Retinal pigment epithelial cell (primary cell): Measurements from ENCODE around the gene SLC38A8.
A peak's percentile ranks its signal among the peaks of the same experiment; 100 is the strongest.

Experiments
- DNase-seq: peaks from one replicate; pipeline ENCODE4 v3.0.0-alpha.2; 2010; ENCODE audit warnings: low read depth
- H3K4me3 ChIP-seq: 2 replicates; pipeline ENCODE4 v1.5.1; 2011; ENCODE audit warnings: mild to moderate bottlenecking, low read length, control low read depth, moderate library complexity
- TF ChIP-seq, protein P1 (sequence below): conservative IDR thresholded peaks from 2 replicates; pipeline ENCODE4 v1.5.1; 2011; ENCODE audit warnings: low read depth, low read length, control low read depth, inconsistent platforms

SLC38A8 gene

DNA sequence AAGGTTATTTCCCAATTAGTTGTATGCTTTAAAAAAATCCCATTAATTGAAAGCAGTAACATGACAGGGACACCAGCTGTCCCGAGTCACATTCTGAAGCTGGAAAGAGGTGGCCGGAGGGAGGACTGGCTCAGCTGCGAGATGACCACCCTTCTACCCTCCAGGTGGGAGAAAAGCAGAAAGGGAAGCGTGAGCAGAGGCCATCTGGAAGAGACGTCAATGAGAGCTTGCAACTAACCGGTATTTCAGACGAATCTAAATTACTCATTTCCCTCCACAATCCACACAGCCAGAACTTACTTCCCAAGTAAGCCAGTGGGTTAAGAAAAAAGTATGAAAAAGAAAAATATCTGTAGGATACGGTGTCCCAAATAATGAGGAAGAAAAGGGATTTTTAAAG is 28.5 kb upstream of the SLC38A8 start:
- no peak overlapping the region for H3K4me3 ChIP-seq
- TF ChIP-seq, protein P1, sequence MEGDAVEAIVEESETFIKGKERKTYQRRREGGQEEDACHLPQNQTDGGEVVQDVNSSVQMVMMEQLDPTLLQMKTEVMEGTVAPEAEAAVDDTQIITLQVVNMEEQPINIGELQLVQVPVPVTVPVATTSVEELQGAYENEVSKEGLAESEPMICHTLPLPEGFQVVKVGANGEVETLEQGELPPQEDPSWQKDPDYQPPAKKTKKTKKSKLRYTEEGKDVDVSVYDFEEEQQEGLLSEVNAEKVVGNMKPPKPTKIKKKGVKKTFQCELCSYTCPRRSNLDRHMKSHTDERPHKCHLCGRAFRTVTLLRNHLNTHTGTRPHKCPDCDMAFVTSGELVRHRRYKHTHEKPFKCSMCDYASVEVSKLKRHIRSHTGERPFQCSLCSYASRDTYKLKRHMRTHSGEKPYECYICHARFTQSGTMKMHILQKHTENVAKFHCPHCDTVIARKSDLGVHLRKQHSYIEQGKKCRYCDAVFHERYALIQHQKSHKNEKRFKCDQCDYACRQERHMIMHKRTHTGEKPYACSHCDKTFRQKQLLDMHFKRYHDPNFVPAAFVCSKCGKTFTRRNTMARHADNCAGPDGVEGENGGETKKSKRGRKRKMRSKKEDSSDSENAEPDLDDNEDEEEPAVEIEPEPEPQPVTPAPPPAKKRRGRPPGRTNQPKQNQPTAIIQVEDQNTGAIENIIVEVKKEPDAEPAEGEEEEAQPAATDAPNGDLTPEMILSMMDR, result no peak
- DNase-seq, result no peak

DNA sequence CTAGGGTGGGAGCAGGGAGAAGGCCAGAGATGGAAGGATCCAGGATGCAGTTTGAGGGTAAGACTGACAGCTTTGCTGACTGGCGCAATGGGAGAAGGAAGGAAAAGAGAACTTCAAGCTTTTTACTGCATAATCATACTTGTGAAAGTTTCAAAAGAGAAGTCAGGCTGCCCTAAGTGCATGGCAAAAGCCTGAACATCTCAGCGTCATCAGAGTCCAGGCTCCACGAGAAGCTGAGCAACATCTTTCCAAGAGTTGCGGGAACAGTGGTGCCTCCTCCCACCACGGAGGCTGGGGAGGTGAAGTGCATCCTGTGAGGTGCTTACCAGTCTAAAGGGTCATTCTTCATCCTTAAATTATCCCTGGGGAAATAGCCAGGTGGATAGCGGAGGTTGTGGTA is 26.9 kb upstream of the SLC38A8 start:
- TF ChIP-seq, protein P1, result no peak
- H3K4me3 ChIP-seq, result no peak overlapping the region
- DNase-seq, result no peak

DNA sequence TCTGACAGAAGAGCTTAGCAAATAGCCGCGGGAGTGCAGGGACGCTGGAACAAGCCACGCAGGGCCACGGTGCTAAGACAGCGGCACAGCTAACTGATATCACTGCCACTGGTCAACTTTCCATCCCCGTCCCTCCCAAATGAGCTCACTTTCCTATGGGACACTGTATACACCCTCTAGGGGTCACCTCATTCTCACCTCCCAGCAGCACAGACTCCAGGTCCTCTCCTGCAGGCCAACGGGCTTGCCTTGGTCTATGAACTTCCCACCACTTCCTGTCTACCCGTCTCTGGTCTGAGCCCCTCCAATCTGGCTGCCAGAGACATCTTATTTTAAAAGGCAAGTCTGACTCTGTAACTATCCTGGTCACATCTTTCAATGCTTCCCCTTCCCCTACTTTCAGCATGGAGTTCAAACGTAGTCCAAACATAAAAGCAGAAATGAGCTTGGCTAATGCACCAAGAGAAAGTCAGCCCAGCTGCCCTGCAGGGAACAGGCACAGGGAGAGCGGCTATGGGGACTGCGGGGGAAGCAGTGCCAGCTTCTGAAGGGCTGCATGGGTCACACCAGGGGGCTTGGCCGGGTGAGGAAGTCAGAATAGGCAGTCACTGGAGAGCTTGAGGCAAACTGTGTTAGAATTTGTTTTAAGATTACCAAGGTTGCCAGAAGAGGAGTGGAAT is 26.3 kb upstream of the SLC38A8 start:
- no peak for DNase-seq
- TF ChIP-seq, protein P1, result no peak
- H3K4me3 ChIP-seq, result no peak overlapping the region

DNA sequence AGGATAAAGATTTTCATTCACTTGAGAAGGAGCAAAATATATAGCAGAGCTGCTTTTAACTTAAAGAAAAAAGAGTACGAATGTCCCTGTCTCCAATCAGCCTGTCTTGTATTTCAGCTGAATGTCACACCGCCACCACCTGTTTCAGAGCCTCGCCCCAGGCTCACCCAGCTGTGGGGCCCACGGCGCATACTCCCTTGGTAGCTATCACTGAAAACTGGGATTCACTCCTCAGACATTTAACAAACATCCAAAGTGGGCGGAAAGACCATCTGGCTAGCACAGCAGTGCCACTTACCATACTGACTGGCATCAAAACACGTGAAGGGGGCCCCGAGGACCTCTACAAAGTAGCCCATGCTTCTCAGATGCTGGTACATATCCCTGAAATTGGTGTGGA is 25.4 kb upstream of the SLC38A8 start:
- TF ChIP-seq, protein P1, result no peak
- no peak for DNase-seq
- no peak overlapping the region for H3K4me3 ChIP-seq

DNA sequence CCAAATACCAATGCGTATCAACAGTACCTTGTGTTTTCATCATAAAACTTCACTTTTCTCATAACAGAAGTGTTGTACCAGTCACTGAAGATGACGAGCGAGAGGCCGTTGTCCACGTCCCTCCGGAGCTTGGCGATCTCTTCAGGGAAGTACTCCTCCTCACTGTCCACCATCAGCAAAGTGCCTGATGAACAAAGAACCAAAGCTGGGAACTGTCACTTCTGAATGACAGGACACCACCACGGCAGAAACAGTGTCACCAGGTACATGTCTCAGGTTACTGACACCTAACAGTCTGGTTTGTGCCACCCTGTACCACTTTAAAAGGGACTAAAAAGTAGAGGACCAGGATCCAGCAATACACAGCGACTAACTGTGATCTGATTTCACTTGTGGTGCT is 25.0 kb upstream of the SLC38A8 start:
- H3K4me3 ChIP-seq, result no peak overlapping the region
- no peak for DNase-seq
- TF ChIP-seq, protein P1, result no peak

DNA sequence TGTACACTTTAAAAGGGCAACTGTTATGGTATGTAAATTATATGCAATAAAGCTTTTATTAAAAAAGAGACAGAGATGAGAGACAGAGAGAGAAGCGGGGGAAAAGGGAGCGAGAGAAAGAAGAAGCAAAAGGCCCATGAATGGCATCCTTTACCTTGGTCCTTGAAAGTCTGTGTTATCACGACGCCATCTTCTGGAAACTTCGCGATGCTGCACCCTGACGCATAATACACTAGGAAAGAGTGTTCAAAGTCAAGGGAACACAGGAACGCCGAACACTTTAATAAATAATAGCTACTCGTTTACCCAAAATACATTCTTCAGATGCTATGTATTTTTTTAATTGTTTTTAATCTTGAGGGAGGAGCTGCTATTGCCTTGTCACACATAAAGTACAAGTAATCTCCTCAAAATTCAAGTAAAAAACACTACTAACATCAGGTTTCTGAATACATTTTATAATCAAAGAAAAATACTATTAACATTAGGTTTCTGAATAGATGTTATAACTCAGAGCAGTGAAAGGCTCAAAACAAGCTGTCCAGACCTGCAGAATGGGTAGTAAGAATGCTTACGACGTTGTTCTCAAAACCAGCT is 23.0 kb upstream of the SLC38A8 start:
- TF ChIP-seq, protein P1, result peak; percentile 85
- DNase-seq, result no peak

DNA sequence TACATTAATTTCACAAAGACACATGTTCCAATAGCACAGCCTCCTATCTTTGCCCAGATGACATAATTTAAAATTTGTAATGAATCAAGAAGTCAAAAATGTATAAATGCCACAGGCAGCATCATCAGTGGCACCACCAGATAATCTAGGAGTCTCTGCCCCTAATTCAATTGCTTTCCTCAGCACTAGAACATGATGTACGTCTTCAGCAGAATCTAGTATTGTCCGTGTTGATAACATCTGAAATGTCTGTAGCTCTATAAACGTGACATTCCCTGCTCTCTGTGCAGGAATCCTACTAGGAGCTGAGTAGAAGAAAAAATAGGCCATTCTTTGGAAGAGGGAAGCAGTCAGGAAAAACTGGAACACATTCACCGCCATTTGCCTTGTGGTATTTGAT is 21.4 kb upstream of the SLC38A8 start:
- H3K4me3 ChIP-seq, result no peak overlapping the region
- DNase-seq, result no peak
- TF ChIP-seq, protein P1, result no peak

More for the DNA sequence above, 23.0 kb upstream of the SLC38A8 start:
- H3K4me3 ChIP-seq, result no peak overlapping the region
